Stimulated activated CD8-positive, alpha-beta memory T cell treated with anti-CD3 and anti-CD28 coated beads, Interleukin-7, amount 100 ng/mL, for 24 hours (primary cell): ENCODE results near the gene UTS2B.

Source experiments
- DNase-seq: peaks from one replicate; pipeline ENCODE4 v3.0.0-alpha.2; 2020; ENCODE audit warnings: low read depth

UTS2B gene

GRCh38 chr3:191352014-191352413 is 21.7 kb upstream of the UTS2B start:
- DNase-seq = no peak

DNA sequence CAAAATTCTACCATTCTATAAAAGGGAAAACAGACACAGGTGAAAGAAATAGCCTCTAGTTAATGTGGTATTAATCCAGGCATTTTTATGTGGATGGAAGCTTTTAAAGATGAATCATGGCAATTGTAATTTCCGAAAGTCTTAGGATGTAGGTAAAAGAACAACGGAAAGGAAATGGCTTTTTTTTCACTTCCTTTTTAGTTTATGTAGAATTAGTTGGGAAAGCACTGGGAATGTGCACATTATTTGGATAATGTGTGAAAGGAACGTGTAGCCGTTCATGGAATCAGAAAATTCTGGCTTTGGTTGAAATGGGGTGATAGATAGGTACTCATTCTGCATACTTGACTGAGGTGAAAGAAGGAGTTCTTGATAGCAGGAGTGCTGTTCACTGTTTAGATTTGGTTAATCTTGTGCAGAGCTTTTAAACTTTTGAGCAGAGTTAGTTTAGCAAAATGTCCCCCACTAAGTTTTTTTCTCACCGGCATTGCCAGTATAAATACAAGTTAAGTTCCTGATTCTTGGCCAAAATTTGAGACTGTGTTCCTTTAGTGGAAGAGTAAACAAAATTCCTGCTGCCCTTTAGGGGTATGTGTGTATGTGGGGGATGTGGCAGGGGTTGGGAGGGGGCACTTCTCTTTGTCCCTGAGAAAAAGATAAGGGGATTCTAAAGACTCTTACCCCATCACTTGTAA is 20.2 kb upstream of the UTS2B start:
- no peak for DNase-seq

- DNase-seq = no peak
Observed at GRCh38 chr3:191348098-191348497, 17.8 kb upstream of the UTS2B start.

DNA sequence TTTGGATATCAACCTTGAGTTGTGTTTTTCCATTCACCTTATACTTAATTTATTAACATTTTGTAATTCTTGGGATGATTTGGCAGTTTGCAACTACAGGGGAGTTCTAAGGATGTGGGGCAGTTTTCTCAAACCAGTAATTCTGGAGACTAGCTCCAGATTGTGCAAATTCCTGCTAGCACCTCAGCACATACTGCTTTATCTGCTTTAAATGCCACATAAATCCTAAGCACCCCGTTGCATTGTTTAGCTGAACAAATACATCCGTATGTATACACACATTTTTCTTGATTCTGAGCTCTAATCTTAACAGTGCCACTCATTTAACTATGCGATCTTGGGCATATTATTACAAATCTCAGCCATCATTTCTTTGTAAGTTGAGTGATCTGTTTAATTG is 16.9 kb upstream of the UTS2B start:
- DNase-seq = no peak

GRCh38 chr3:191345334-191345733 is 15.0 kb upstream of the UTS2B start:
- no peak for DNase-seq

DNA sequence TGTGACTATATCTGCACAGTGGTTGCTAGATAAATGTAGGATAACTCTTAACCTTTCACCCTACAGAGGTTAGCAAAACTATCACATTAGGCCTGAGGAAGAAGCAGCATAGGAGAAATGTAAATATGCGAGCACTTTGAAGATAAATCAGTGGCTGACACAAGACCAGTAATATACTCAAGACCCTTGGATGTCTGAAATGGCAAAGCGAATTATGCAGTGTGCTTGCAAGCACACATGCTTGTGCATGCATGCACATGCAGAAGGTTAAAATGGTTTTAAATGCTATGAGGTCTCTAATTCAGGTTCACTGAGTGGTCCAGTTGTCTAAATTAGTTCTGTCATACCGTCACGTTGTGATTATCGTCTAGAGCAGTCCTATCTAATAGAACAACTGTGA is 13.6 kb upstream of the UTS2B start:
- no peak for DNase-seq

DNA sequence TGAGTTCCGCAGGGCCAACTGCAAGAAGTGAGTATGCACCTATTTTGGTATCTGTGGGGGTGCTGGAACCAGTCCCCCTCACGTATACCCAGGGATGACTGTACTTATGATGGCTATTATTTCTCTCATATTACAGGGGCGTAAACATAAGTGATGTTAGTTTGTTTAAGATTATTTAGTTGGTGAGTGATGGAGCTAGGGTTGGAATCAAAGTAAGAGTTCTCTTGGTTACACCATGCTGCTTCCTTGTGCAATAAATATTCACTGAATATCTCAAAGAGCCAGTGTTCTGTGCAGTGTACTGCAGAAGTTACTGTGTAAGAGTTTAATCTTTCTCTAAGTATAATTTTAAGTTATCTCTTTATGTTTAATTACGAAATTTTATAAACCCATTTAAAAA is 12.8 kb upstream of the UTS2B start:
- DNase-seq = no peak

GRCh38 chr3:191342411-191342810 is 12.1 kb upstream of the UTS2B start:
- DNase-seq = no peak

- DNase-seq = no peak
Observed at GRCh38 chr3:191342006-191342405, 11.7 kb upstream of the UTS2B start.

GRCh38 chr3:191340966-191341365 is 10.6 kb upstream of the UTS2B start:
- no peak for DNase-seq

DNA sequence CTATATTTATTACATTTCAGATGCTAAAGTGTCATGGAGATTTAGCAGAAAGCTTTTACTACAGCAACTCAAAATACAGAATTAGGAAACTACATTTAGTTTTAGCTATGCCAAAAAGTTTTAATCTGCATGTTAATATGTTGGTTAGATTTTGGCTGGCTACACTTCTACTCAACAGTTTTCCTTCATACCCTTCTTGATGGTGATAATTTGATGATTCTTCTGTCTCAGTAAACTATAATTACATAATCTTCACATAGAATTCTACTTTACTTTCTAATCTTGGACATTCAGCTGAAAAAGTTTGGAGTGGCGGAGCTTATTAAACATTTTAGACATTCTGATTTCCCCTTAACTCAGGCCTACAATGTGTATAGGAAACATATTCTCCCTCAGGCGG is 10.0 kb upstream of the UTS2B start:
- DNase-seq = no peak

GRCh38 chr3:191339316-191339917 is 9.1 kb upstream of the UTS2B start:
- DNase-seq = no peak

DNA sequence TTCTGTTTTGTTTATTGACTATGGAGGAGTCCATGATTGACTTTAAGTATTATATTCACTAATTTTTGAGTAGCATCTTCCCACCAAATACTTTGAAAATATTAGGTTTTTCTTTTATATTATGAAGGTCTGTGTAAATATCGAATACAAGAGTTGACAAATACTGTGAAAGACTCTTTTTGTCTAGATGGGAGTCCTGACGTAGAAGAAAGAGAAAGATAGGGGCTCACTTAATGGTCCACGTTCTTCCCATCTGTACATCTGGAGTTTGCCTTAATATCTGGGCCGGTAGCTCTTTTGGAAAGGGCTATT is 7.8 kb upstream of the UTS2B start:
- no peak for DNase-seq

DNA sequence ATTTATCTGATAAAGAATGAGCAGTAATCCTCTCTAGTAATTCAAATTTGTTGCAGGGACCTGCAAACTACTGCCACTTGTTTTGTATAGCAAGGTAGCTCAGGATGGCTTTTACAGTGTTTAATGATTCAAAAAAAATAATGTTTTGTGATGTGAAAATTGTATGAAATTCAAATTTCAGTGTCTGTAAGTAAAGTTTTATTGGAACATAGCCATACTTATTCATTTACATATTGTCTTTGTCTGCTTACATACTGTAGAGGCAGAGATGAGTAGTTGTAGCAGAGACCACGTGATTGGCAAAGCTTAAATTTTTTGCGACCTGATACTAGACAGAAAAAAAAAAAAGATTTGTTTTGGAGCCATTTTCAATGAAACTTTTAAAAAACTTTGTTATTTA is 6.5 kb upstream of the UTS2B start:
- DNase-seq = no peak

DNA sequence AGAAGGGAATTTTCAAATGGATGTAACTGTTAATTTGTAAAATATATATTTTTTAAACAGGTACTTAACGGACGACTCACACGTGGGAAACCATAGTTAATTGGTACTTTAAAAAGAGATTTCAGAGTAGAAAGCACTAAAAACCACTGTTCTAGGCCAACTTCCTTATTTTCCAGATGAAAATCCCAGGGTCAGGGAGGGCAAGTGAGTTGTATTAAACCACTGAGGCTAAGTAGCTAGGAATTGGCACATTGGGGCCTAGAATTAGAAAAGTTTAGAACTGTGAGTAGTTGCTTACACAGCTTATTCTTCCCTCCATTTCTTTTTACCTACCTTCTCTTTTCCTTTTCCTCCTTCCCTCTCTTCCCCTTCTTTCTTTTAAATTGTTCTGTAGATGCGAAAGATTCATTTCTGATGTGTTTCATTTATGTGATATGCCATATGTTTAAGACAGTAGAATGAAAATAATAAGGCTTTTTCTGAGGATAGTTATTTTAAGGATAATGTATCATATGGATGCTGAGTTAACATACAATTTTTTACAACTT is 4.1 kb upstream of the UTS2B start:
- no peak for DNase-seq

- no peak for DNase-seq
Observed at GRCh38 chr3:191333298-191333880, 3.1 kb upstream of the UTS2B start.

DNA sequence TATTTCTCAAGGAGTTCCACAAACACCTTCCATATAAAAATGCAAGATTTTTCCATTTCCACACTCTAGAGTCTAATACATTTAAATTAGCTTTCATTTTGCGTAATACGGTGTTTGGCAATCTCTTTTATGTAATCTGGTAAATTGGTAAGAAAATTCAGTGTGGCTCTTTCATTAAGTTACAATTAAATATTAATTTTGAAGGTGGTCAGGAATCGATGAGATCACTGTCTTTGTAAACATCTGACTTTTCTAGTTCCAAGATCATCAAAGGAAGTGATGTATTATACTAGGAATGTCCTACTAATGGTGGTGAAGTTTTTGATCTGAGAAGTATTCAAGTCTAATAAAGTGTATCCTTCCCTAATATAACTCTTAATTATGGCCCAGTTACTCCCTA is 1.1 kb upstream of the UTS2B start:
- no peak for DNase-seq

DNA sequence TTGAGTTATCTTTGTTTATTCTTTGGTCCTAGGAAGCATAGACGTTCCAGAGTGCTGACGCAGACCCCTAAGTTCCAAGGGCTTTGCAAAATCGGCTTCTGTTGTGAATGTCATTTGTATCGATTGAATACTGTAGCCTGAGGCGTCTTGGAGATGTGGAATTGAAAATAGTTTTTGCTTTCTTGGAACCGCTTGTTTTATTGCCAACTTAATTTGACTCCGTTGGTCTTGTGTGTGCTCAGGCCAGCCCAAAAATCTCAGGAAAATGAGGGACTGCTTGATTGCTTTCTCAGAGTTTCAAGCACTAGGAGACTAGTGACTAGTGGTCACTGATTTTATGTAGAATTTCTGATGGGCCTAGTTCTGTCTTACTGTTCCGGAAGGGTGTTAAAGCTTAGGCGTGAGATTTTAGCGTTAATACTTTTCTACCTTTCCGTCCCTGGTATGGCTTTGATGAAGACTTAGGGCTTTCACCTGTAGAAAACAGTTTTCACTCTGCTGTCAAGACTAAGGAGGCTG is 263 bp upstream of the UTS2B start:
- DNase-seq = no peak

- no peak for DNase-seq
Observed at GRCh38 chr3:191328962-191329653, 1.2 kb downstream of the UTS2B start, which contains the start of gene CCDC50. TSS of gene CCDC50 (plus strand) at chr3:191329394. CDS start at chr3:191329675, 281 bp downstream.

GRCh38 chr3:191328383-191328961 is 1.9 kb downstream of the UTS2B start:
- no peak for DNase-seq

GRCh38 chr3:191327526-191327925 is 2.8 kb downstream of the UTS2B start:
- DNase-seq = no peak

- DNase-seq = no peak
Observed at GRCh38 chr3:191324936-191325335, 5.4 kb downstream of the UTS2B start.
